Dendritic cell treated with granulocyte-macrophage colony-stimulating factor and Interleukin-4, amounts not matched to agents 40 ng/mL and 50 ng/mL, for 4 days (primary cell): ENCODE data around the gene PRKN.

ENCODE experiments used
- H3K27ac Mint-ChIP-seq: one replicate; pipeline ENCODE4 v1.8.0; 2022; ENCODE audit warnings: mild to moderate bottlenecking, mixed read lengths
- H3K27me3 Mint-ChIP-seq: one replicate; pipeline ENCODE4 v1.8.0; 2022; ENCODE audit warnings: mild to moderate bottlenecking, mixed read lengths
- H3K36me3 Mint-ChIP-seq: one replicate; pipeline ENCODE4 v1.8.0; 2022; ENCODE audit warnings: low read depth, mixed read lengths
- H3K4me1 Mint-ChIP-seq: one replicate; pipeline ENCODE4 v1.8.0; 2022; ENCODE audit warnings: low read depth, mixed read lengths
- H3K4me3 Mint-ChIP-seq: one replicate; pipeline ENCODE4 v1.8.0; 2022; ENCODE audit warnings: mild to moderate bottlenecking, moderate library complexity, mixed read lengths
- H3K9me3 Mint-ChIP-seq: one replicate; pipeline ENCODE4 v1.8.0; 2022; ENCODE audit warnings: mixed read lengths
- intact Hi-C: fragments of 100-400 bp; cut with micrococcal nuclease; formaldehyde crosslinking; loops from one replicate; pipeline ENCODE4 v1.15.0; 2022

Gene PRKN

GRCh38 chr6:162109480-162110050, 618.0 kb downstream of the PRKN start:
- Mint-ChIP-seq H3K4me3 (no peak overlapping the region), H3K9me3 (no peaks in the 10 kb centered on the region), H3K27ac (no peak overlapping the region), H3K36me3 (no peaks in the 10 kb centered on the region), H3K27me3 (peaks cover 4% of the 10 kb centered on the region), H3K4me1 (peaks cover 5% of the 10 kb centered on the region)
- intact Hi-C loops, result no loop called here

- peaks cover 5% of the 10 kb centered on the region for H3K4me1 Mint-ChIP-seq
- H3K9me3 Mint-ChIP-seq, result no peaks in the 10 kb centered on the region
- no peaks in the 10 kb centered on the region for H3K36me3 Mint-ChIP-seq
- peaks cover 4% of the 10 kb centered on the region for H3K27me3 Mint-ChIP-seq
- H3K27ac Mint-ChIP-seq, result no peak overlapping the region
- no peak overlapping the region for H3K4me3 Mint-ChIP-seq
- intact Hi-C loops, result no loop called here
These were observed 619.5 kb downstream of the PRKN start for GRCh38 chr6:162108041-162108440.

GRCh38 chr6:162100096-162100495, 627.5 kb downstream of the PRKN start:
- Mint-ChIP-seq H3K4me3 (no peak overlapping the region), H3K27ac (no peak overlapping the region), H3K27me3 (no peaks in the 10 kb centered on the region), H3K9me3 (peaks cover 5% of the 10 kb centered on the region), H3K4me1 (peaks cover 12% of the 10 kb centered on the region), H3K36me3 (no peaks in the 10 kb centered on the region)
- intact Hi-C loops, result no loop called here

- H3K4me3 Mint-ChIP-seq, result no peak overlapping the region
- peaks cover 12% of the 10 kb centered on the region for H3K4me1 Mint-ChIP-seq
- H3K9me3 Mint-ChIP-seq, result peaks cover 5% of the 10 kb centered on the region
- H3K27ac Mint-ChIP-seq, result no peak overlapping the region
- no peaks in the 10 kb centered on the region for H3K36me3 Mint-ChIP-seq
- intact Hi-C loops, result no loop called here
- H3K27me3 Mint-ChIP-seq, result no peaks in the 10 kb centered on the region
These were observed 627.9 kb downstream of the PRKN start for GRCh38 chr6:162099685-162100084.

- H3K27ac Mint-ChIP-seq, result no peak overlapping the region
- intact Hi-C loops, result no loop called here
- H3K36me3 Mint-ChIP-seq, result no peaks in the 10 kb centered on the region
- H3K27me3 Mint-ChIP-seq, result no peaks in the 10 kb centered on the region
- H3K4me3 Mint-ChIP-seq, result no peak overlapping the region
- H3K4me1 Mint-ChIP-seq, result no peaks in the 10 kb centered on the region
- peaks cover 5% of the 10 kb centered on the region for H3K9me3 Mint-ChIP-seq
These were observed 634.6 kb downstream of the PRKN start for GRCh38 chr6:162092816-162093502.

GRCh38 chr6:162090734-162091133, 636.8 kb downstream of the PRKN start:
- Mint-ChIP-seq H3K27me3 (no peaks in the 10 kb centered on the region), H3K4me1 (no peaks in the 10 kb centered on the region), H3K27ac (no peak overlapping the region), H3K4me3 (no peak overlapping the region), H3K9me3 (no peaks in the 10 kb centered on the region), H3K36me3 (no peaks in the 10 kb centered on the region)
- intact Hi-C loops, result no loop called here

GRCh38 chr6:162088091-162088490, 639.5 kb downstream of the PRKN start:
- Mint-ChIP-seq H3K27ac (no peak overlapping the region), H3K27me3 (no peaks in the 10 kb centered on the region), H3K9me3 (no peaks in the 10 kb centered on the region), H3K36me3 (no peaks in the 10 kb centered on the region), H3K4me3 (no peak overlapping the region), H3K4me1 (no peaks in the 10 kb centered on the region)
- intact Hi-C loops, result no loop called here

- peaks cover 20% of the 10 kb centered on the region for H3K9me3 Mint-ChIP-seq
- no peak overlapping the region for H3K27ac Mint-ChIP-seq
- H3K4me1 Mint-ChIP-seq, result no peaks in the 10 kb centered on the region
- no peaks in the 10 kb centered on the region for H3K27me3 Mint-ChIP-seq
- H3K4me3 Mint-ChIP-seq, result no peak overlapping the region
- H3K36me3 Mint-ChIP-seq, result no peaks in the 10 kb centered on the region
- intact Hi-C loops, result no loop called here
These were observed 642.0 kb downstream of the PRKN start for GRCh38 chr6:162085561-162085960.

GRCh38 chr6:162082520-162082919, 645.0 kb downstream of the PRKN start:
- Mint-ChIP-seq H3K36me3 (no peaks in the 10 kb centered on the region), H3K27me3 (no peaks in the 10 kb centered on the region), H3K9me3 (peaks cover 22% of the 10 kb centered on the region)

GRCh38 chr6:162078667-162079066, 648.9 kb downstream of the PRKN start:
- intact Hi-C loops, result no loop called here
- Mint-ChIP-seq H3K4me1 (no peaks in the 10 kb centered on the region), H3K36me3 (no peaks in the 10 kb centered on the region)

More at GRCh38 chr6:162082520-162082919, 645.0 kb downstream of the PRKN start:
- H3K27ac Mint-ChIP-seq, result no peak overlapping the region
- no peaks in the 10 kb centered on the region for H3K4me1 Mint-ChIP-seq
- no peak overlapping the region for H3K4me3 Mint-ChIP-seq
- intact Hi-C loops, result no loop called here

GRCh38 chr6:162078126-162078525, 649.4 kb downstream of the PRKN start:
- Mint-ChIP-seq H3K27ac (no peak overlapping the region), H3K36me3 (no peaks in the 10 kb centered on the region), H3K4me1 (no peaks in the 10 kb centered on the region), H3K9me3 (peaks cover 24% of the 10 kb centered on the region), H3K27me3 (no peaks in the 10 kb centered on the region), H3K4me3 (no peak overlapping the region)
- intact Hi-C loops, result no loop called here

More at GRCh38 chr6:162078667-162079066, 648.9 kb downstream of the PRKN start:
- no peaks in the 10 kb centered on the region for H3K27me3 Mint-ChIP-seq
- H3K9me3 Mint-ChIP-seq, result peaks cover 22% of the 10 kb centered on the region
- no peak overlapping the region for H3K27ac Mint-ChIP-seq
- no peak overlapping the region for H3K4me3 Mint-ChIP-seq

- H3K9me3 Mint-ChIP-seq, result peaks cover 29% of the 10 kb centered on the region
- no peaks in the 10 kb centered on the region for H3K4me1 Mint-ChIP-seq
- no peaks in the 10 kb centered on the region for H3K36me3 Mint-ChIP-seq
- no peak overlapping the region for H3K4me3 Mint-ChIP-seq
- H3K27ac Mint-ChIP-seq, result no peak overlapping the region
- no peaks in the 10 kb centered on the region for H3K27me3 Mint-ChIP-seq
- intact Hi-C loops, result no loop called here
These were observed 650.8 kb downstream of the PRKN start for GRCh38 chr6:162076816-162077215.

GRCh38 chr6:162074641-162075275, 652.8 kb downstream of the PRKN start:
- H3K27ac Mint-ChIP-seq, result no peak overlapping the region
- H3K4me1 Mint-ChIP-seq, result no peaks in the 10 kb centered on the region
- H3K9me3 Mint-ChIP-seq, result peaks cover 30% of the 10 kb centered on the region
- H3K36me3 Mint-ChIP-seq, result no peaks in the 10 kb centered on the region
- intact Hi-C loops, result no loop called here
- no peaks in the 10 kb centered on the region for H3K27me3 Mint-ChIP-seq
- no peak overlapping the region for H3K4me3 Mint-ChIP-seq

GRCh38 chr6:162070639-162071038, 656.9 kb downstream of the PRKN start:
- Mint-ChIP-seq H3K36me3 (no peaks in the 10 kb centered on the region), H3K9me3 (peaks cover 62% of the 10 kb centered on the region), H3K4me1 (no peaks in the 10 kb centered on the region), H3K27ac (no peak overlapping the region), H3K4me3 (no peak overlapping the region), H3K27me3 (no peaks in the 10 kb centered on the region)
- intact Hi-C loops, result no loop called here
